GM19043 (cell line): ENCODE results near the gene C4orf46.

ENCODE experiments used
- ATAC-seq: cut with Tn5 transposase; IDR thresholded peaks from one replicate; pipeline ENCODE4 v1.9.1; 2021; ENCODE audit warnings: low read depth; ENCODE audit not compliant: unreplicated experiment

Gene C4orf46

DNA sequence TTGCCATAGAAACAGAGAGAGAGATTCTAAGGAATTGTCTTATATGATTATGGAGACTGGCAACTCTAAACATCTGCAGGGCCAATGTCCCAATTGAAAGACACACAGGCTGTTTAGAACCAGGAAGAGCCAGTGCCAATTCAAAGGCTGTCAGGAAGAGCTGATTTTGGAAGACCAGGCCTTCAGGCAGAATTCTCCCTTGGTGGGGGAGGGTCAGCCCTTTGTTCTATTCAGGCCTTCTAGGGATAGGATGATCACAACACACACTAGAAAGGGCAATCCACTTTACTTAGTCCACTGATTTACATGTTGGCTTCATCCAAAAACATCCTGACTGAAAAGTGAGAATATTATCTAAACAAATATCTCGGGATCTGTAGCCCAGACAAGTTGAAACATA is 15.2 kb downstream of the C4orf46 start:
- ATAC-seq = no peak

DNA sequence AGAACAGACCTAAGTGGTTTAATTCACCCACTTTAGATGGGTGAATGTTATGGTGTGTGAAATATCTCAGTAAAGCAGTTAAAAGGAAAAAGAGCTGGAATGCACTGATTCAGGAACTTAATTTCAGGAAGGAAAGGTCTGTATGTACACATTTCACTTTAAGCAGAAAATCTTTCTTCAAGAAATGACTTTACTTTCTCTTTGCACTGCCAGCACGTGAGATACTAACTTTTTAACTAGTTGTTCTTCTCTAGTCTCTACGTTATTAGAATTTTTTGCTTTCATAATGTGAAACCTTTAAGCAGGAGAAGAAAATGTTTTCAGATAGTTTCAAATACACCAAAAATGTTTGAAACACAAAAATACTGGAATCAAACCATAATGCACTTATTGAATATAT is 18.8 kb downstream of the C4orf46 start:
- ATAC-seq = peak; percentile 47

DNA sequence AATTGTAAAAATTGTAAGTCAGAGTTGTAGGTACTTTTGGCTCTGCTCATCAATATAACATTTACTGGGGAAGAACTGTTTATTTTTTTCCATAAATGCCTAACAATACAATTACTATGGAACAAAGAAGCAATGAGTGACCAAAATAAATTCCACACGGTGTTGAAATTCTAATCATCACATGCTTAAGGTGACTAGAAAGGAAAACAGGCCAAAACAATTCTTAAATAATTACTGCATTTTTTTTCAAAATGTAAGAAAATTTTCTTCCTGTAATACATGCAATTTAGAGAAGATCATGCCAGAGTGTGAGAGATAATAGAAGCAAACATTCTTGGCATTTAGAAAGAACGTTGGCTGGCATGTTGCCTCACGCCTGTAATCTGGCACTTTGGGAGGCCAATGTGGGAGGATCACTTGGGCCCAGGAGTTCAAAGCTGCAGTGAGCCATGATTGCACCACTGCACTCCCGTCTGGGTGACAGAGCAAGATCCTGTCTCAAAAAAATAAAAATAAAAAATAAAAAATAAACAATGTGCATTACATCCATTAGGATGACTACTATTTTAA is 22.5 kb downstream of the C4orf46 start:
- no peak for ATAC-seq

DNA sequence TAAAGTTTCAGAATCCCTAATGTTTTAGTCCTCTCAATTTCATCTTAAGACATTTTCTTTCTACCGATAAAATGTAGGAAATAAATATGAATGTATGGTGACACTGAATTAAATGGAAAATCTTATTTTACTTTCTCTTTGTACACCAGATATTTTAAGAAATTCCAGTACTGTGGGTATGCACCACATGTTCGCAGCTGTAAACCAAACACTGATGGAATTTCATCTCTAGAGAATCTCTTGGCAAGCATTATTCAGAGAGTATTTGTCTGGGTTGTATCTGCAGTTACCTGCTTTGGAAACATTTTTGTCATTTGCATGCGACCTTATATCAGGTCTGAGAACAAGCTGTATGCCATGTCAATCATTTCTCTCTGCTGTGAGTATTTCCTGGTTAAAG is 26.9 kb downstream of the C4orf46 start:
- no peak for ATAC-seq

DNA sequence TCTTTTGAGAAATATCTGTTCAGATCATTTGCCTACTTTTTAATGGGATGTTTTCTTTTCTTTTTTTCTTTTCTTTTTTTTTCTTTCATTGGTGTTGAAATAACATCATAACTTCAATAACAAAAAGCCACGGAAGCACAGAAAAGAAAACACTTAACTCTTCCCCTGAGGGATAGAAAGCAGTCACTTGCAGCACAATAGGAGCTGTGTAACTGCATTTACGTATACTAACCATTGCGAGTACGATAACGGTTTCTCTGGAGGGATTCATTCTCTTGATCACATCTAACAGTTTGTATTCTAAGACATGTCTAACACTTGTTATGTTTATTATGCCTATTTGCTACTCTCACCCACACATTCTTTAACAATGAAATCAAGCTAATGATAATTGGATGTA is 27.3 kb downstream of the C4orf46 start:
- ATAC-seq = no peak

DNA sequence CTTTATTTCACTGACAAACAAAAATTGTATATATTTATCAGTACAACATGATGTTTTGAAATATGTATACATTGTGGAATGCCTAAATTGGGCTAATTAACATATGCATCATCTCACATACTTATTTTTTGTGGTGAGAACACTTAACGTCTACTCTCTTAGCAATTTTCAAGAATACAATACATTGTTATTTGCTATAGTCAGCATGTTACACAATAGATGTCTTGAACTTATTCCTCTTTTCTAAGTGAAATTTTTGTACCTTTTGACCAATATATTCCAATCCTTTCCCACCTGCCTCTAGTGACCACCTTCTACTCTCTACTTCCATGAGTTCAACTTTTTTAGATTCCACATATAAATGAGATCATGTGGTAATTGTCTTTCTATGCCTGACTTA is 35.1 kb downstream of the C4orf46 start:
- ATAC-seq = no peak

DNA sequence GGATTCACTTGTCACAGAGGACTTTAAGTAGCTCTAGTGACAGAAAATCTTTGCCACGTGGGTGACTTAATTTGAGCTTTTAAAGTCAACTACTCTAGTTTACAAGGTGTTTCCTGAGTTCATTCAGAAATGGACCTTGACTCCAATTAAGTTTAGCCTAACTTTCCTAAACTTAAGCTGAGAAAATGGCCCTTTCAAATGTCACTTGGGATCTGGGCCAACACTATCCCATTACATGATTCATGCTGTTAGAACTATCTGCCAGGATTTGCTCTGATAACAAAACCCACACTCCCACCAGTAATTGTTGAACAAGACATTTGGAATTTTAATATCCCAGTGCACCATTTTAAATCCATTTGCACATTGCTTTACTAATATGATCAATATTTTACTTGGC is 40.8 kb downstream of the C4orf46 start:
- no peak for ATAC-seq

DNA sequence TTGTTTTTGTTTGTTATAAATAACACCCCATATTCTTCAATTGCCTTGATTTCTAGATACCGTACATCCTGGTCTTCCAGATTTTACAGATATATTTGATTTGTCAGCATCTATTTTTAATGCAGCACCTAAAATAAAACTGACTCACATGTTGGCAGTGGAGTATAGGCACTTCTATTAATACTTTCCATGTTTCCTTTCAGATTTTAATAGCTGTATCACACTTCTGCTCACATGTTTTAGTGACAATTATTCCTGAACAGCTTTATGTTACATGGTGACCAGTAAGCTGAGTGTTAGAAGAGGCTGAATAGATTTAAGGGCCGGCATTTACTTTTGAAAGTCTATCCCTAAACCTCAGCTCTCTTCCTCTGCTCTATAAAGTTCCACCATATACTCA is 46.1 kb downstream of the C4orf46 start:
- no peak for ATAC-seq

DNA sequence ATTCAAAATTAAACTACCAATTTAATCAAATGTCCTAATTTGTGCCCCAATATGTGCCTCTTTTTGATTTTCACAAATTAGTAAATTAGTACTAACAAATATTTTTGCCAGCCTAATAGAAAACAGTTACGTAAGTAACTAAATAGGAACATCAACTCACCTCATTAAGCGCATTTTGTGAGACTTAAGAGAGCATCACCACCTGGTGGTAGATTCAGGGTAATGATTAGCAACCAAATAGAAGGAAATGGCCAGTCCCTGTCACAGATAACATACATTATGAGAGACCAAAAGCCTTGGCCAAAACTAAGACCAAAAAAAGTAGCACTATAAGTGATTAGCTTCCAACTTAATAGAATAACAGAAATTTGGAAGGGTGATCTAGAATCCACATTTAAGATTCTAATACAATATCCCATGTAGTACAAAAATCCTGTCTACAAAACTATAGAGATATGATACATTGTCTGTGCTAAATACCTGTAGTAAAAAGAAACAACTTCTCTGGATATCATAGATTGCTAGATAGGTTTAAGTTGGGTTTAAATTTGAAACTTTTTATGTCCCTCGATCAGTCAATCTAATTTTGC is 46.7 kb downstream of the C4orf46 start:
- peak; percentile 94 for ATAC-seq

DNA sequence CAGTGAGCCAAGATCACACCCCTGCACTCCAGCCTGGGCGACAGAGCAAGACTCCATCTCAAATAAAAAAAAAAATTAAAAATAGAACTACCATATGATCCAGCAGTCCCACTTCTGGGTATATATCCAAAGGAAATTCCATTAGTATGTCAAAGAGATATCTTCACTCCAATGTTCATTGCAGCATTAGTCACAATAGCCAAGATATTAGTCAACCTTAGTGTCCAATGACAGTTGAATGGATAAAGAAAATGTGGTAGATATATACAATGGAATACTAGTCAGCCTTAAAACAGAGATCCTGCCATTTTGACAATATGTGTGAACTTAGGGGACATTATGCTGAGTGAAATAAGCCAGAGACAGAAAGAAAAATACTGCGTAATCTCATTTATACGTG is 49.4 kb downstream of the C4orf46 start:
- no peak for ATAC-seq

DNA sequence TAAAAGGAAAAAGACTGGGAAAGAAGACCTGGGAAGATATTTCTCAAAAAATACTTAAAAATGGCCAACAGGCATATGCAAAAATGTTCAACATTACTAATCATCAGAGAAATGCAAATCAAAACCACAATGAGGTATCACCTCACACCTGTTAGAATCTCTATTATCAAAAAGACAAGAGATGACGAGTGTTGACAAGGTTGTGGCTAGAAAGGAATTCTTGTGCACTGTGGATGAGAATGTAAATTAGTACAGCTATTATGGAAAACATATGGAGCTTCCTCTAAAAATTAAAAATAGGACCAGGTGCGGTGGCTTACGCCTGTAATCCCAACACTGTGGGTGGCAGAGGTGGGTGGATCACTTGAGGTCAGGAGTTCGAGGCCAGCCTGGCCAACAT is 50.0 kb downstream of the C4orf46 start:
- no peak for ATAC-seq

DNA sequence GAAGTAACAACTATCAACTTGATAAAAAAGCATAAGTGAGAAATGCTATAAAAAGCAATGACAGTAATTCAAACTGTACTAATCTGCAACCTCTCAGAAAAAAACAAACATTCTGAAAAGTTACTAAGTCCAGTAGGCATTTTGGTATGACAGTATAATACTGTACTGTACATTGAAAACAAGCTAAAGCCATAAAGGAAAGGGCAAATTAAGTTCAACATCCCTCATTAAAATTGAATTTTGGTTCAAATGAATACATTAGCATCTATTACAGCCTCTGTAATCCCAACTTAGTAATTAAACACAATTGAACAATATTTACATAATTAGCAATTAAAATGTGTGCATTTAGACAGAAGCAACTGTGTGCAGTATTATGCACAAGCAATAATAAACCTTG is 53.7 kb downstream of the C4orf46 start:
- ATAC-seq = no peak
